ENCODE results near the gene ZSCAN29.
"Not testable (repeated sequence)": the region's sequence is repeated elsewhere in the genome, so short reads cannot be mapped to it uniquely, and the experiment has no call there.

The ZSCAN29 gene

DNA sequence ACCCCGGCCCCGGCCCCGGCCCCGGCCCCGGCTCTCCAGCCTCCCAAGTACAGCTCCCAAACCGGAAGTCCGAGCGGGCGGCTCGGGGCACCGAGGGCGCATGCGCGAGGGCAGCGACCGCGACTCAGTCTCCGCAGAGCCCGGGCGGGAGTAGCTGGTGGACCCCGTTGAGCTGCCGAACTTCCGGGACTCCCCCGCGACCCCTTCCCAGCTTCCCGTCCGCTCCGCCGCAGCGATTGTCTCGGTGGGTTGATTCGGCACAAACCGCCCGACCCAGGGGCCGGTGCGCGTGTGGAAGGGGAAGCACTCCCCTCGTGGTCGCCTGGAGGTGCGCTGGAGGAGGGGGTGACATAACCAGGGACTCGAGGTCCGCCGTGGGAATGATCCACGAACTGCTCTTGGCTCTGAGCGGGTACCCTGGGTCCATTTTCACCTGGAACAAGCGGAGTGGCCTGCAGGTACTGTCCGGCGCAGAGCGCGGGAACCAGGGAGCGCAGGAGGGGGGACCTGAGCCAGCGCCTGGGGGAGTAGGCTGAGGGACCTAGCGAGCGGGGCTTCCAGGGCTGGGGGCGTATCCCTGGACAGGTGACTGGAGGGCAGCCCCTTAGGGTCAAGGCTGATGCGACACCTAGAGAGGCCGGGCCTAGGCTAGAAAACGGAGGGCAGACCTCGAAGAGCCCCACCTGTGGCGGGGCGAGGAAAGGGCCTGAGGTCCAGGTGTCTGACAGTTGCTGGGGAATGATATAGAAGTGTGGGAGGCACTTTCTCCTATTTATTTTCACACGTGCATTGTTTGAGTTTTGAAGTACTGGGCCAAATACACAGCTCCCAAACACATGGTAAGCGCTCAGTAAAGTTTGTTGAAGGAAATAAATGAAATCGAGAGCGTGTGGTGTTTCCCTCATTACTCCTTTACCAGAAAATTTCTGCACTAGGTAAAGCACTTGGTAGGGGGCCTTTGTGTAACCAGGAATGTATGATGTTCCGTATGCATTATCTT is at the start of gene ZSCAN29, which contains the start of gene TUBGCP4:
ZSCAN29 (minus strand) TSS at position 69 of the 1,000 bp plus-strand sequence. CDS start 1,130 bp downstream, outside the sequence.
TUBGCP4 (plus strand) TSS at position 127 of the 1,000 bp plus-strand sequence; CDS start at position 381, 254 bp downstream.
- peak; percentile 81 for DNase-seq (ENCODE audit: low spot score)

GRCh38 chr15:43420435-43420834 is 49.6 kb upstream of the ZSCAN29 start:
- no peak for DNase-seq (ENCODE audit: low spot score)

- no peak for DNase-seq (ENCODE audit: low spot score)
Measured at GRCh38 chr15:43414196-43414595, 43.4 kb upstream of the ZSCAN29 start.

- no peak for DNase-seq (ENCODE audit: low spot score)
Measured at GRCh38 chr15:43412096-43412495, 41.3 kb upstream of the ZSCAN29 start.

- no peak for DNase-seq (ENCODE audit: low spot score)
Measured at GRCh38 chr15:43410572-43411214, 39.9 kb upstream of the ZSCAN29 start.

DNA sequence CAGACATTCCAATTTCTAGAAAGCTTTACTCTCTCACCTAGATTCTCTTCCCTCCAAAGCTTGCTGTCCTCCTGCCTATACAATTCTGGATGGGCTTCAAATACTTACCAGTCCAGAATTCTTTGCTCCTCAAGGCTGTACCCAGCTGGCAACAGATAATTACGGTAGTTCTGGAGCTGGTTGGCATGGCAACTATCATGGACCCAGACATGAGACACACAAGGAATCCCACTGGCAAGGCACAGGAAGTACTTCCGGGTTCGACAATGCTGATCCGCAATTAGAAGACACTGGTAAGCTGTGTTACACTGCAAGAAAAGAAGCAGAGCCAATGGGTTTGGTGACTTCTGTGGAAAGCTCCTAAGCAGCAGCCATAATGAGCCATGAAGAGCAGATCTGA is 37.9 kb upstream of the ZSCAN29 start:
- no peak for DNase-seq (ENCODE audit: low spot score)

DNA sequence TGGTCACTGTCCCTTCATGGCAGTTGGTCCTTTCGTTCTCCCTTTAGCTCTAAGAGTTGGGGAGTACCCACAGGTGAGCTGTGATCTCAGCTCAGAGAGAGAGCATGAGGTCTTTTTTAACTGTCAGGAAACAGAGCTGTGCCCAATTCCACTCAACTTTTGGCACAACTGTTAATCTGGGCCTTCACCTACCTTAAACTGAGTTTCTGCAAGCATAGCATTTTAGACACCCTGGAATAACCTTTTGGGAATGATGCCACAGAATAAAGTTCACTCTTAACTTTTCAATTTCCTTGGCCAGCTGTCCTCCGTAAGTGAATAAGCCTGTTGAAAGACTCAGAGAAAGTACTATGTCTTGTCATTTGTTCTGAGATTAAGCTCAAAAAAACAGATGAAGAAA is 36.0 kb upstream of the ZSCAN29 start:
- DNase-seq (ENCODE audit: low spot score), result no peak

DNA sequence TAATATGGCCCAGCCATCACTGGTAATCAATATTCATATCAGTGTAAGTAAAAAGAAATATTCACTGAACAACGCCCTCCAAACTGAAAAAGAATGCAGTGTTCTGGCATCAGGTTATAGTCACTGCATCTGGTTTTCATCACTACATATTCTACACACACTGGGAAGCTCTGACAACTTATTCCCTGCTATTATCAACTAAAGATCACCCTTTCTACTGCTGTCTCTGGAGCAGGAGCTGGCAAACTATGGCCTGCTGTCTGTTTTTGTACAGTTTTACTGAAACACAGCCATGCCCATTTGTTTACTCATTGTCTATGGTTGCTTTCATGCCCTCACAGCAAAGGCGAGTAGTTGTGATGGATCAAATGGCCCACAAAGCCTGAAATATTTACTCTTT is 35.3 kb upstream of the ZSCAN29 start:
- no peak for DNase-seq (ENCODE audit: low spot score)

- peak; percentile 27 for DNase-seq (ENCODE audit: low spot score)
Measured at GRCh38 chr15:43404130-43404529, 33.3 kb upstream of the ZSCAN29 start.

DNA sequence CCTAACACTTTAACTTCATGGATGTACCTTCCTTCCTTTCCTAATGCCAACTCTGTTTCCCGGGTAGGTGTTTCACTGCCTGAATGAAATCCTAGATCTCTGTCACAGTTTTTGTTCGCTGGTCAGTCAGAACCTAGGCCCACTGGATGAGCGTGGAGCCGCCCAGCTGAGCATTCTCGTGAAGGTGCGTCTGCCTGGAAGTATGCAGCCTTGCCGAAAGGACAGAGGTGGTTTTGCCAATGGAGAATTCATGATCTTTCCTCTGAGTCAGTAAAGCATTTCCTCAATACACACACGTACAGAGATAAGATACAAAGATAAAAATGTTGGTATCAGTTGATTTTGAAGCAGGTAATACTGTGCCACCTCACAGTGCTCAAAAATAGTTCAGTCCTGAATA is 32.8 kb upstream of the ZSCAN29 start:
- DNase-seq (ENCODE audit: low spot score), result no peak

GRCh38 chr15:43402255-43402654 is 31.4 kb upstream of the ZSCAN29 start:
- DNase-seq (ENCODE audit: low spot score), result no peak

- not testable (repeated sequence) for DNase-seq (ENCODE audit: low spot score)
Measured at GRCh38 chr15:43393592-43393991, 22.7 kb upstream of the ZSCAN29 start.

DNA sequence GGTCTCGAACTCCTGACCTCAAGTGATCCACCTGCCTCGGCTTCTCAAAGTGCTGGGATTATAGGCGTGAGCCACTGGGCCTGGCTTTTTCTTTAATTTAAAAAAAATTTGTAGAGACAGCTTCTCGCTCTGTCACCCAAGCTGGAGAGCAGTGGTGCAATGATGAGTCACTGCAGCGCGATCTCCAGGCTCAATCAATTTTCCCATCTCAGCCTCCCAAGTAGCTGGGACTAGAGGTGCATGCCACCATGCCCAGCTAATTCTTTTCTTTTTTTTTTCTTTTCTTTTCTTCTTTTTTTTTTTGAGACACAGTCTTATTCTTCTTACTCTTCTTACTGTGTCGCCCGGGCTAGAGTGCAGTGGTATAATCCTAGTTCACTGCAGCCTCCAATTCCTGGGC is 19.9 kb upstream of the ZSCAN29 start:
- no peak for DNase-seq (ENCODE audit: low spot score)

- no peak for DNase-seq (ENCODE audit: low spot score)
Measured at GRCh38 chr15:43383070-43383469, 12.2 kb upstream of the ZSCAN29 start.

DNA sequence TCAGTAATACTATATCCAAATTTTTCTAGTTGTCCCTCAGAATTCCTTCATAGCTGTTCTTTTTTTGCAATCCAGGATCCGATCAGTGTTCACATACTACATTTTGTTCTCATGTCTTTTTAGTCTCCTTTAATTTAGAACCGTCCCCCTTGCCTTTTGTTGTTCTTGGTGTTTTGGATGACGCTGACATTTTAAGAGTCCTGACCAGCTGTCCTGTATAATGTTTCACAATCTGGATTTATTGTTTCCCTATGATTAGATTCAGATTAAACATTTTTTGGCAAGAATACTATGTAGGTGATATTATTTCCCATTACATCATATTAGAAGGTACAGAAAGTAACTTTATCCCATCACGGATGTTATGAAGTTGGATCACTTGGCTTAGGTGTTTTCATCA is 11.5 kb upstream of the ZSCAN29 start:
- DNase-seq (ENCODE audit: low spot score), result no peak

GRCh38 chr15:43378601-43379000 is 7.8 kb upstream of the ZSCAN29 start:
- no peak for DNase-seq (ENCODE audit: low spot score)

DNA sequence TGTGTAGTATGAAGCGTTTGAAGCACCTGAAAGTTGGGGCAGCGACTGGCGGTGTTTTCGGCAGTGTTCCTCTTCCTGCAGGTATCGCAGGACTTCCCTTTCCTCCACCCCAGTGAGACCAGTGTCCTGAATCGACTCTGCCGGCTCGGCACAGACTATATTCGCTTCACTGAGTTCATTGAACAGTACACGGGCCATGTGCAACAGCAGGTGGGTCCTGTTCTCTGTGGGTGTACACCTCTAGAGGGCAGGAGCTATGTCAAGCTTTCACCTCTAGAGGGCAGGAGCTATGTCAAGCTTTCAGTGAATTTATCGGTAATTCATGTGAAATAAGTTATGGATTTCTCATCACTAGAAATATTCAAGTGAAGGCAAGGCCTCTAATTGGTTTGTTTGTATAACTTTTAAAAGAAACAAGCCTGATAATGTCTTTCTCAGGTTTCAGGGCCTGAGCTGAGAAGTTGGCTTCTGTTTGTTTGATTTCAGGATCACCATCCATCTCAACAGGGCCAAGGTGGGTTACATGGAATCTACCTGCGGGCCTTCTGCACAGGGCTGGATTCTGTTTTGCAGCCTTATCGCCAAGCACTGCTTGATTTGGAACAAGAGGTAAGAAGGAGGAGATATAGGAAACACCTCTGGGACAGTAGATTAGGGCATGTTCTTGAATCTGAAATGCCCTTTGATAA is 5.3 kb upstream of the ZSCAN29 start:
- peak; percentile 14 for DNase-seq (ENCODE audit: low spot score)

DNA sequence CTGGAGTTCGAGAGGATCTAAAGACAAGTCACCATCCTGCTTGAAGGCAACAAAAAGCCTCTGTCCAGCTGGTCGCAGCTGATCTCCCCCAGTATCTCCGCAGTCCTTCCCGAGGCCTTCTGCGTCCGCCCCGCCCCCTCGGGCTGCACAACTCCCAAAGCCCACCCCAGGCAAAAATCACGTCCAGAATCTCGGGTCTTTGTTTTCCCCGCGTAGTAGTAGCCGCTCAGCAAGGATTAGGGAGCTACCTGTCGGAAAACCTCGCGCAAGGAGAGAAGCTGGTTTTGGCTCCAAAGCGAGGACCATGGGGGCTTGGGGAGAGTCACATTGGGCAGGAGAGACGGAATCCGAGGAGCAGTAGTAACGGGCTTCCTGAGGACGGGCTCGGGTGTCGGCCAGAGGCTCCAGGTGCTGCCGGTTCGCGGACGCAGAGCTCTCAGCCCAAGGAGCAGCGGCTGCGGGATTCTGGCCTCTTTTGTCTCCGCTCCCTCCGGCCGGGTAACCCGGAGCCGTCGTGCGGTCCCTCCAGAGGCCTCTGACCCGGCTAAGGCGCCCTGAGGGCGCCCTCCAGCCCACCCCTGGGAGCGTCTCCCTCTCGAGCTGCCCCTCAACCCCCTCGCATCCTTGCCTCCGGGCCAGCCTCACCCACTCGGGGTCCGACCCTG is 401 bp downstream of the ZSCAN29 start:
- DNase-seq (ENCODE audit: low spot score), result peak; percentile 18

GRCh38 chr15:43361313-43361903 is 9.4 kb downstream of the ZSCAN29 start:
- no peak for DNase-seq (ENCODE audit: low spot score)

GRCh38 chr15:43360821-43361220 is 10.0 kb downstream of the ZSCAN29 start:
- DNase-seq (ENCODE audit: low spot score), result no peak

- DNase-seq (ENCODE audit: low spot score), result no peak
Measured at GRCh38 chr15:43352693-43353382, 18.0 kb downstream of the ZSCAN29 start.

Data from Ammon's horn (tissue), 1 donor.